WERI-Rb-1 (cell line): ENCODE data around the gene AMBP.

Source experiments
- DNase-seq: peaks from one replicate; pipeline ENCODE4 v3.0.0-alpha.2; 2020
- H3K27ac ChIP-seq: fragments of 250-450 bp; sonication (Bioruptor Pico); 2 replicates; pipeline ENCODE4 v1.5.1; 2020; ENCODE audit warnings: mild to moderate bottlenecking, moderate library complexity
- H3K27me3 ChIP-seq: fragments of 250-450 bp; sonication (Bioruptor Pico); 2 replicates; pipeline ENCODE4 v1.5.1; 2021; ENCODE audit warnings: mild to moderate bottlenecking, low read depth, moderate library complexity; ENCODE audit not compliant: insufficient read depth, severe bottlenecking
- H3K36me3 ChIP-seq: fragments of 250-450 bp; sonication (Bioruptor Pico); 2 replicates; pipeline ENCODE4 v1.5.1; 2020; ENCODE audit warnings: mild to moderate bottlenecking, moderate library complexity
- H3K4me3 ChIP-seq: 2 replicates; pipeline ENCODE4 v1.5.1; 2011; ENCODE audit warnings: low read depth, mild to moderate bottlenecking, control low read depth, low read length
- H3K9me3 ChIP-seq: fragments of 250-450 bp; sonication (Bioruptor Pico); 2 replicates; pipeline ENCODE4 v1.5.1; 2021; ENCODE audit warnings: mild to moderate bottlenecking, moderate library complexity; ENCODE audit not compliant: severe bottlenecking
- CTCF ChIP-seq: IDR thresholded peaks from 2 replicates; pipeline ENCODE4 v1.5.1; 2011; ENCODE audit warnings: low read depth, mild to moderate bottlenecking, control low read depth, inconsistent platforms, low read length

The AMBP gene

GRCh38 chr9:114051281-114051680 lies 26.8 kb downstream of the AMBP start:
- H3K9me3 ChIP-seq = no peaks in the 10 kb centered on the region
- H3K27ac ChIP-seq = no peak overlapping the region
- H3K4me3 ChIP-seq = no peak overlapping the region
- DNase-seq = no peak
- TF ChIP-seq CTCF = no peak
- H3K36me3 ChIP-seq = no peaks in the 10 kb centered on the region
- H3K27me3 ChIP-seq = no peaks in the 10 kb centered on the region

- Histone ChIP-seq H3K27ac (no peak overlapping the region), H3K9me3 (no peaks in the 10 kb centered on the region), H3K36me3 (no peaks in the 10 kb centered on the region), H3K27me3 (no peaks in the 10 kb centered on the region), H3K4me3 (no peak overlapping the region)
- no peak for DNase-seq
- TF ChIP-seq CTCF = no peak
Observed at GRCh38 chr9:114050646-114051045, 27.5 kb downstream of the AMBP start.

GRCh38 chr9:114050226-114050568 lies 27.9 kb downstream of the AMBP start:
- DNase-seq = no peak
- Histone ChIP-seq H3K27me3 (no peaks in the 10 kb centered on the region), H3K36me3 (no peaks in the 10 kb centered on the region), H3K9me3 (no peaks in the 10 kb centered on the region), H3K4me3 (no peak overlapping the region), H3K27ac (no peak overlapping the region)
- TF ChIP-seq CTCF = no peak

- no peak for DNase-seq
- H3K27me3 ChIP-seq = no peaks in the 10 kb centered on the region
- no peak for TF ChIP-seq CTCF
- no peaks in the 10 kb centered on the region for H3K36me3 ChIP-seq
- no peaks in the 10 kb centered on the region for H3K9me3 ChIP-seq
- no peak overlapping the region for H3K27ac ChIP-seq
- no peak overlapping the region for H3K4me3 ChIP-seq
Observed at GRCh38 chr9:114049441-114050225, 28.5 kb downstream of the AMBP start.

- TF ChIP-seq CTCF = no peak
- no peak for DNase-seq
- Histone ChIP-seq H3K27me3 (no peaks in the 10 kb centered on the region), H3K36me3 (no peaks in the 10 kb centered on the region), H3K4me3 (no peak overlapping the region), H3K9me3 (no peaks in the 10 kb centered on the region), H3K27ac (no peak overlapping the region)
Observed at GRCh38 chr9:114048533-114049415, 29.3 kb downstream of the AMBP start.
